Vagina (tissue), 2 donors: ENCODE measurements around the gene CBX4. TPM values are rescaled to one million over a fixed set of nuclear protein-coding genes. Genes with fewer than 3 reads are reported as not detected.

Experiments
- DNase-seq, 2 donors: peaks; one replicate each; pipeline ENCODE4 v3.0.0-alpha.2; 2017; ENCODE audit errors: extremely low spot score in 2 of 2
- H3K27ac ChIP-seq: fragments of 200-600 bp; sonication (generic); one replicate; pipeline ENCODE4 v1.5.1; 2019
- H3K27me3 ChIP-seq: fragments of 200-600 bp; sonication (generic); one replicate; pipeline ENCODE4 v1.5.1; 2019
- H3K36me3 ChIP-seq, 2 donors: fragments of 200-600 bp; sonication (generic); one replicate each; pipeline ENCODE4 v1.5.1; 2017 to 2019
- H3K4me1 ChIP-seq: fragments of 200-600 bp; sonication (generic); one replicate; pipeline ENCODE4 v1.5.1; 2019
- H3K4me3 ChIP-seq, 2 donors: fragments of 200-600 bp; sonication (generic); 1 replicate in 1 of 2; 2 replicates in 1 of 2; pipeline ENCODE4 v1.5.1; 2016 to 2019
- H3K9me3 ChIP-seq: fragments of 200-600 bp; sonication (generic); one replicate; pipeline ENCODE4 v1.5.1; 2019
- CTCF ChIP-seq, 3 experiments: fragments of 450-650 bp in 2 of 3; fragments of 200-600 bp in 1 of 3; sonication (generic) in 1 of 3; IDR thresholded peaks; one replicate each; pipeline ENCODE4 v1.5.1; 2017 to 2019; ENCODE audit warnings: antibody characterized with exemption in 3 of 3, mild to moderate bottlenecking in 2 of 3, moderate library complexity in 2 of 3
- POLR2A ChIP-seq, 2 donors: fragments of 450-650 bp; IDR thresholded peaks; one replicate each; pipeline ENCODE4 v1.6.1; 2017; ENCODE audit warnings: antibody characterized with exemption in 2 of 2, mild to moderate bottlenecking in 2 of 2, moderate library complexity in 2 of 2
- POLR2AphosphoS5 ChIP-seq, 2 donors: sonication (generic); formaldehyde crosslinking; IDR thresholded peaks; one replicate each; pipeline ENCODE4 v1.9.0; 2017; ENCODE audit warnings: antibody characterized with exemption in 2 of 2, mild to moderate bottlenecking in 2 of 2, low read depth in 1 of 2; ENCODE audit not compliant: insufficient read depth in 1 of 2
- intact Hi-C: fragments of 100-400 bp; cut with DNase I; formaldehyde crosslinking; loops from one replicate; pipeline ENCODE4 v1.15.1; 2023
- total RNA-seq: library from RNA; depleted of rRNA; stranded (reverse); fragments of >200 nt; gene quantifications from one replicate; pipeline ENCODE4 v1.2.3, GENCODE V29; 2016

The CBX4 gene
- total RNA-seq, 1 donor from 2014 or later: 13.0 TPM

- peaks cover 19% of the 10 kb centered on the region for H3K4me1 ChIP-seq
- intact Hi-C loops: no loop called here
- no peaks in the 10 kb centered on the region for H3K9me3 ChIP-seq
- H3K36me3 ChIP-seq: peaks cover 0 to 8% of the 10 kb centered on the region in 2 donors
- H3K27me3 ChIP-seq: no peaks in the 10 kb centered on the region
- no peak overlapping the region for H3K27ac ChIP-seq
- TF ChIP-seq POLR2AphosphoS5 (IDR thresholded peaks at IDR 0.05; ENCODE audit: insufficient read depth in 1 of 2, low read depth in 1 of 2) (no peak), POLR2A (IDR thresholded peaks at IDR 0.05) (no peak), CTCF (IDR thresholded peaks at IDR 0.05) (no peak)
- no peak for DNase-seq
- no peak overlapping the region for H3K4me3 ChIP-seq
These were observed 9.8 kb downstream of the CBX4 start for GRCh38 chr17:79829457-79829856.

- Histone ChIP-seq H3K4me3 (no peak overlapping the region), H3K27ac (no peak overlapping the region), H3K36me3 (peaks cover 0 to 5% of the 10 kb centered on the region in 2 donors), H3K4me1 (peaks cover 19% of the 10 kb centered on the region), H3K9me3 (no peaks in the 10 kb centered on the region), H3K27me3 (no peaks in the 10 kb centered on the region)
- intact Hi-C loops: no loop called here
- TF ChIP-seq POLR2AphosphoS5 (IDR thresholded peaks at IDR 0.05; ENCODE audit: insufficient read depth in 1 of 2, low read depth in 1 of 2): no peak
- TF ChIP-seq POLR2A (IDR thresholded peaks at IDR 0.05): no peak
- TF ChIP-seq CTCF (IDR thresholded peaks at IDR 0.05): no peak
- DNase-seq: no peak
These were observed 10.2 kb downstream of the CBX4 start for GRCh38 chr17:79829004-79829403.

- no peak for TF ChIP-seq POLR2AphosphoS5 (IDR thresholded peaks at IDR 0.05; ENCODE audit: insufficient read depth in 1 of 2, low read depth in 1 of 2)
- TF ChIP-seq CTCF (IDR thresholded peaks at IDR 0.05): no peak
- TF ChIP-seq POLR2A (IDR thresholded peaks at IDR 0.05): no peak
- no peaks in the 10 kb centered on the region for H3K9me3 ChIP-seq
- H3K36me3 ChIP-seq: no peaks in the 10 kb centered on the region
- no peak overlapping the region for H3K4me3 ChIP-seq
- no peak for DNase-seq
- intact Hi-C loops: no loop called here
- H3K27me3 ChIP-seq: no peaks in the 10 kb centered on the region
- peaks cover 9% of the 10 kb centered on the region for H3K4me1 ChIP-seq
- H3K27ac ChIP-seq: no peak overlapping the region
These were observed 12.2 kb downstream of the CBX4 start for GRCh38 chr17:79826841-79827578.

GRCh38 chr17:79826204-79826680 lies 13.0 kb downstream of the CBX4 start:
- intact Hi-C loops: no loop called here
- H3K27me3 ChIP-seq: no peaks in the 10 kb centered on the region

GRCh38 chr17:79825580-79825921 lies 13.7 kb downstream of the CBX4 start:
- Histone ChIP-seq H3K9me3 (no peaks in the 10 kb centered on the region), H3K4me3 (no peak overlapping the region), H3K4me1 (no peaks in the 10 kb centered on the region), H3K36me3 (no peaks in the 10 kb centered on the region), H3K27ac (no peak overlapping the region), H3K27me3 (no peaks in the 10 kb centered on the region)
- TF ChIP-seq POLR2A (IDR thresholded peaks at IDR 0.05): no peak
- no peak for TF ChIP-seq POLR2AphosphoS5 (IDR thresholded peaks at IDR 0.05; ENCODE audit: insufficient read depth in 1 of 2, low read depth in 1 of 2)
- no peak for TF ChIP-seq CTCF (IDR thresholded peaks at IDR 0.05)
- DNase-seq: no peak
- intact Hi-C loops: no loop called here

More at GRCh38 chr17:79826204-79826680, 13.0 kb downstream of the CBX4 start:
- Histone ChIP-seq H3K4me1 (peaks cover 1% of the 10 kb centered on the region), H3K4me3 (no peak overlapping the region), H3K9me3 (no peaks in the 10 kb centered on the region), H3K36me3 (no peaks in the 10 kb centered on the region), H3K27ac (no peak overlapping the region)
- DNase-seq: no peak
- TF ChIP-seq POLR2AphosphoS5 (IDR thresholded peaks at IDR 0.05; ENCODE audit: insufficient read depth in 1 of 2, low read depth in 1 of 2): no peak
